H9 (cell line): ENCODE results near the gene CDKAL1. TPM values are rescaled to one million over a fixed set of nuclear protein-coding genes. Genes with fewer than 3 reads are reported as not detected.

ENCODE experiments used
- DNase-seq: peaks from one replicate; pipeline ENCODE4 v3.0.0-alpha.2; 2017
- H2AFZ ChIP-seq: one replicate; pipeline ENCODE4 v1.6.1; 2013; ENCODE audit warnings: mild to moderate bottlenecking, low read length, control low read depth, moderate library complexity
- H2AK5ac ChIP-seq: 2 replicates; pipeline ENCODE4 v1.6.1; 2013; ENCODE audit warnings: low read length, control low read depth, mixed read lengths; ENCODE audit not compliant: insufficient read length
- H2BK120ac ChIP-seq: one replicate; pipeline ENCODE4 v1.6.1; 2013; ENCODE audit warnings: low read depth, mild to moderate bottlenecking, low read length, control low read depth, inconsistent platforms; ENCODE audit not compliant: poor library complexity, severe bottlenecking
- H2BK12ac ChIP-seq: 2 replicates; pipeline ENCODE4 v1.6.1; 2013; ENCODE audit warnings: low read length, control low read depth, mixed read lengths, low read depth; ENCODE audit not compliant: insufficient read length
- H2BK15ac ChIP-seq: 2 replicates; pipeline ENCODE4 v1.6.1; 2013; ENCODE audit warnings: low read depth, low read length, control low read depth
- H2BK20ac ChIP-seq: one replicate; pipeline ENCODE4 v1.6.1; 2013; ENCODE audit warnings: low read depth, mild to moderate bottlenecking, low read length, control low read depth, inconsistent platforms; ENCODE audit not compliant: poor library complexity, severe bottlenecking
- H2BK5ac ChIP-seq: 2 replicates; pipeline ENCODE4 v1.6.1; 2013; ENCODE audit warnings: low read length, control low read depth, mixed read lengths; ENCODE audit not compliant: insufficient read length
- H3K14ac ChIP-seq: 2 replicates; pipeline ENCODE4 v1.6.1; 2013; ENCODE audit warnings: low read length, control low read depth; ENCODE audit not compliant: insufficient read depth
- H3K18ac ChIP-seq: 2 replicates; pipeline ENCODE4 v1.6.1; 2013; ENCODE audit warnings: low read depth, mild to moderate bottlenecking, mixed read lengths, low read length, control low read depth; ENCODE audit not compliant: insufficient read length
- H3K23ac ChIP-seq: 2 replicates; pipeline ENCODE4 v1.6.1; 2013; ENCODE audit warnings: low read length, control low read depth, mixed read lengths, low read depth; ENCODE audit not compliant: insufficient read length
- H3K23me2 ChIP-seq: 2 replicates; pipeline ENCODE4 v1.6.1; 2013; ENCODE audit warnings: low read depth, mild to moderate bottlenecking, mixed read lengths, low read length, control low read depth; ENCODE audit not compliant: insufficient read length, poor library complexity, severe bottlenecking
- H3K27ac ChIP-seq: 2 replicates; pipeline ENCODE4 v1.5.1; 2013; ENCODE audit warnings: low read length, control low read depth, mixed read lengths, low read depth; ENCODE audit not compliant: insufficient read length
- H3K27me3 ChIP-seq: 2 replicates; pipeline ENCODE4 v1.6.1; 2013; ENCODE audit warnings: low read length, control low read depth, inconsistent platforms; ENCODE audit not compliant: insufficient read depth
- H3K4ac ChIP-seq: 2 replicates; pipeline ENCODE4 v1.6.1; 2013; ENCODE audit warnings: low read depth, mild to moderate bottlenecking, control low read depth, inconsistent platforms, low read length, moderate library complexity
- H3K4me1 ChIP-seq: 2 replicates; pipeline ENCODE4 v1.6.1; 2013; ENCODE audit warnings: low read length, control low read depth, inconsistent platforms; ENCODE audit not compliant: insufficient read depth
- H3K4me2 ChIP-seq: 2 replicates; pipeline ENCODE4 v1.6.1; 2013; ENCODE audit warnings: low read length, control low read depth, mixed read lengths; ENCODE audit not compliant: insufficient read length, insufficient read depth
- H3K56ac ChIP-seq: 2 replicates; pipeline ENCODE4 v1.6.1; 2013; ENCODE audit warnings: low read depth, mild to moderate bottlenecking, mixed read lengths, low read length, control low read depth; ENCODE audit not compliant: insufficient read length
- H3K79me1 ChIP-seq: 2 replicates; pipeline ENCODE4 v1.6.1; 2013; ENCODE audit warnings: low read depth, mild to moderate bottlenecking, moderate library complexity, low read length, control low read depth, inconsistent platforms; ENCODE audit not compliant: insufficient read depth, poor library complexity, severe bottlenecking
- H3K79me2 ChIP-seq: 2 replicates; pipeline ENCODE4 v1.6.1; 2013; ENCODE audit warnings: low read length, control low read depth, inconsistent platforms; ENCODE audit not compliant: insufficient read depth
- H3K9ac ChIP-seq: 2 replicates; pipeline ENCODE4 v1.6.1; 2013; ENCODE audit warnings: low read length, control low read depth, mixed read lengths; ENCODE audit not compliant: insufficient read length; ENCODE audit errors: extremely low read depth
- H3K9me3 ChIP-seq: one replicate; pipeline ENCODE4 v1.6.1; 2013; ENCODE audit warnings: low read depth, low read length, inconsistent platforms; ENCODE audit not compliant: control insufficient read depth
- H3T11ph ChIP-seq: one replicate; pipeline ENCODE4 v1.6.1; 2013; ENCODE audit warnings: mild to moderate bottlenecking, low read length, control low read depth, inconsistent platforms
- H4K20me1 ChIP-seq: one replicate; pipeline ENCODE4 v1.6.1; 2013; ENCODE audit not compliant: control insufficient read depth, insufficient read length, insufficient read depth
- H4K5ac ChIP-seq: 2 replicates; pipeline ENCODE4 v1.6.1; 2013; ENCODE audit warnings: low read depth, mild to moderate bottlenecking, mixed read lengths, low read length, control low read depth; ENCODE audit not compliant: insufficient read length
- H4K8ac ChIP-seq: replicated peaks from 2 replicates; pipeline ENCODE4 v1.6.1; 2013; ENCODE audit warnings: low read length, control low read depth, mixed read lengths, low read depth; ENCODE audit not compliant: insufficient read length
- H4K91ac ChIP-seq: 2 replicates; pipeline ENCODE4 v1.6.1; 2013; ENCODE audit warnings: low read depth, mild to moderate bottlenecking, moderate library complexity, mixed read lengths, low read length, control low read depth; ENCODE audit not compliant: insufficient read length
- H3K27ac Mint-ChIP-seq, 3 experiments: 2 replicates in 2 of 3; 3 replicates in 1 of 3; pipeline ENCODE4 v1.8.0; 2020 to 2021; ENCODE audit warnings: mixed read lengths in 3 of 3, mild to moderate bottlenecking in 1 of 3, moderate library complexity in 1 of 3
- H3K27me3 Mint-ChIP-seq: 2 replicates; pipeline ENCODE4 v1.8.0; 2021; ENCODE audit warnings: low read depth, mild to moderate bottlenecking, moderate library complexity, mixed read lengths
- H3K36me3 Mint-ChIP-seq, 3 experiments: 2 replicates in 2 of 3; 3 replicates in 1 of 3; pipeline ENCODE4 v1.8.0; 2020 to 2021; ENCODE audit warnings: low read depth in 3 of 3, mixed read lengths in 3 of 3; ENCODE audit not compliant: insufficient read depth in 1 of 3
- H3K4me1 Mint-ChIP-seq, 2 experiments: 2 replicates each; pipeline ENCODE4 v1.8.0; 2020; ENCODE audit warnings: mixed read lengths in 2 of 2
- H3K4me3 Mint-ChIP-seq, 2 experiments: 2 replicates in 1 of 2; 3 replicates in 1 of 2; pipeline ENCODE4 v1.8.0; 2020 to 2021; ENCODE audit warnings: mild to moderate bottlenecking in 2 of 2, mixed read lengths in 2 of 2, moderate library complexity in 1 of 2
- H3K9me3 Mint-ChIP-seq, 2 experiments: 2 replicates in 1 of 2; 3 replicates in 1 of 2; pipeline ENCODE4 v1.8.0; 2020; ENCODE audit warnings: mild to moderate bottlenecking in 2 of 2, mixed read lengths in 2 of 2, moderate library complexity in 1 of 2
- WGBS: extraction: QIAGEN DNeasy Blood & Tissue Kit; methylation state at CpG from one replicate; pipeline ENCODE4 v1.1.7; 2013; ENCODE audit warnings: missing lambda C conversion rate, low lambda C conversion rate, mixed read lengths; ENCODE audit not compliant: insufficient read length; ENCODE audit errors: extremely low coverage; 5-methylcytosine and 5-hydroxymethylcytosine counted together
- total RNA-seq: library from RNA; stranded (reverse); gene quantifications from 2 replicates; pipeline ENCODE4 v1.2.1, GENCODE V29; 2021
- TF ChIP-seq, protein P1 (sequence below): fragments of 200-600 bp; sonication (generic); conservative IDR thresholded peaks from 3 replicates; pipeline ENCODE4 v1.8.0; 2021; ENCODE audit warnings: antibody characterized with exemption, mild to moderate bottlenecking

The CDKAL1 gene
- total RNA-seq, 1 experiment from 2014 or later: 23.0 TPM

DNA sequence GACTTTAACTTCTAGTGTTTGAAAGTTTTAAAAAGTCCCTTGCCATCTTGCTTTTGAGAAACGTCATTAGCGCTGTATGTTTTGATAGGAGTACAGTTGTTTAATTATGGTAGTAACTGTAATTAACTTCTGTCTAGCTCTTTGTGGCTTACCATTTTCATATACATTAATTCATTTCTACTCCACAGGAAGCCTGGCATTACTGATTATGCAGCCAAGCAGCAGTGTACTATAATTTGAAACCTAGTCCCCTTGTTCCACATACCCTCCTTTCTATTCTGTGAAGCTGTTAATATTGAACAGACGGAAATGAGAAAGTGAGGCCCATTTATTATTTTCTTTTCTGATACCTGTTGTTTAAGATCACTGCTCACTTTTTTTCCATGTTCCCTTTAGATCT is 235.4 kb downstream of the CDKAL1 start:
- Histone ChIP-seq H3K27ac (no peak overlapping the region), H3K14ac (no peak overlapping the region), H4K5ac (no peak overlapping the region), H3K27me3 (no peaks in the 10 kb centered on the region), H3T11ph (no peak overlapping the region), H3K4me1 (peaks cover 3% of the 10 kb centered on the region; the same call in 1 of the 2 replicates), H4K91ac (no peak overlapping the region), H3K4ac (no peak overlapping the region), H2AK5ac (no peak overlapping the region), H3K23me2 (no peaks in the 10 kb centered on the region), H2BK20ac (no peak overlapping the region), H4K20me1 (no peaks in the 10 kb centered on the region), H3K23ac (no peak overlapping the region), H2BK15ac (no peak overlapping the region), H2BK5ac (no peak overlapping the region), H3K18ac (no peak overlapping the region), H3K56ac (no peak overlapping the region), H3K9me3 (no peaks in the 10 kb centered on the region), H3K4me2 (no peak overlapping the region), H2BK120ac (no peak overlapping the region), H4K8ac (no peak overlapping the region), H3K9ac (no peak overlapping the region), H2BK12ac (no peak overlapping the region), H3K79me2 (no peaks in the 10 kb centered on the region), H2AFZ (no peak overlapping the region), H3K79me1 (no peaks in the 10 kb centered on the region)
- Mint-ChIP-seq H3K9me3 (no peaks in the 10 kb centered on the region), H3K27ac (no peak overlapping the region; a peak in 1 of 7 replicates), H3K36me3 (no peaks in the 10 kb centered on the region), H3K4me3 (no peak overlapping the region), H3K27me3 (no peaks in the 10 kb centered on the region), H3K4me1 (peaks cover 17 to 27% of the 10 kb centered on the region in 2 experiments)
- DNase-seq: no peak
- WGBS: no CpG with 5 or more reads among the region's 3 CpGs
- TF ChIP-seq, protein P1, sequence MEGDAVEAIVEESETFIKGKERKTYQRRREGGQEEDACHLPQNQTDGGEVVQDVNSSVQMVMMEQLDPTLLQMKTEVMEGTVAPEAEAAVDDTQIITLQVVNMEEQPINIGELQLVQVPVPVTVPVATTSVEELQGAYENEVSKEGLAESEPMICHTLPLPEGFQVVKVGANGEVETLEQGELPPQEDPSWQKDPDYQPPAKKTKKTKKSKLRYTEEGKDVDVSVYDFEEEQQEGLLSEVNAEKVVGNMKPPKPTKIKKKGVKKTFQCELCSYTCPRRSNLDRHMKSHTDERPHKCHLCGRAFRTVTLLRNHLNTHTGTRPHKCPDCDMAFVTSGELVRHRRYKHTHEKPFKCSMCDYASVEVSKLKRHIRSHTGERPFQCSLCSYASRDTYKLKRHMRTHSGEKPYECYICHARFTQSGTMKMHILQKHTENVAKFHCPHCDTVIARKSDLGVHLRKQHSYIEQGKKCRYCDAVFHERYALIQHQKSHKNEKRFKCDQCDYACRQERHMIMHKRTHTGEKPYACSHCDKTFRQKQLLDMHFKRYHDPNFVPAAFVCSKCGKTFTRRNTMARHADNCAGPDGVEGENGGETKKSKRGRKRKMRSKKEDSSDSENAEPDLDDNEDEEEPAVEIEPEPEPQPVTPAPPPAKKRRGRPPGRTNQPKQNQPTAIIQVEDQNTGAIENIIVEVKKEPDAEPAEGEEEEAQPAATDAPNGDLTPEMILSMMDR: no peak
